T-helper 2 cell treated with Interferon-gamma antibody and Interleukin-4, amounts not matched to agents 100 ng/mL and 5 ng/mL, for 36 hours (primary cell): ENCODE results near the gene NAV3. TPM values are rescaled to one million over a fixed set of nuclear protein-coding genes. Genes with fewer than 3 reads are reported as not detected.
"Not testable (repeated sequence)": the region's sequence is repeated elsewhere in the genome, so short reads cannot be mapped to it uniquely, and the experiment has no call there.

Experiments used
- intact Hi-C: fragments of 100-400 bp; cut with micrococcal nuclease; formaldehyde crosslinking; loops from one replicate; pipeline ENCODE4 v1.15.1; 2023
- total RNA-seq: library from RNA; stranded (reverse); gene quantifications from 2 replicates; pipeline ENCODE4 v1.2.3, GENCODE V29; 2022

Gene NAV3
- total RNA-seq, 1 donor from 2014 or later: not detected

GRCh38 chr12:78038541-78038940 is 207.8 kb downstream of the NAV3 start:
- intact Hi-C loops: no loop called here

GRCh38 chr12:78038986-78039385 is 208.3 kb downstream of the NAV3 start:
- intact Hi-C loops: no loop called here

- intact Hi-C loops: no loop called here
These were observed 209.4 kb downstream of the NAV3 start for GRCh38 chr12:78040111-78040510.

- intact Hi-C loops: no loop called here
These were observed 220.1 kb downstream of the NAV3 start for GRCh38 chr12:78050790-78051189.

GRCh38 chr12:78055545-78055944 is 224.9 kb downstream of the NAV3 start:
- intact Hi-C loops: no loop called here

- intact Hi-C loops: no loop called here
These were observed 226.4 kb downstream of the NAV3 start for GRCh38 chr12:78057075-78057474.

- intact Hi-C loops: no loop called here
These were observed 229.5 kb downstream of the NAV3 start for GRCh38 chr12:78060186-78060585.

GRCh38 chr12:78062786-78063185 is 232.1 kb downstream of the NAV3 start:
- intact Hi-C loops: no loop called here

- intact Hi-C loops: no loop called here
These were observed 251.1 kb downstream of the NAV3 start for GRCh38 chr12:78081590-78082314.

- intact Hi-C loops: no loop called here
These were observed 255.0 kb downstream of the NAV3 start for GRCh38 chr12:78085542-78086182.

GRCh38 chr12:78086553-78087362 is 256.1 kb downstream of the NAV3 start:
- intact Hi-C loops: no loop called here

- intact Hi-C loops: no loop called here
These were observed 256.6 kb downstream of the NAV3 start for GRCh38 chr12:78087363-78087675.

- intact Hi-C loops: no loop called here
These were observed 257.7 kb downstream of the NAV3 start for GRCh38 chr12:78088391-78088832.

GRCh38 chr12:78090266-78090665 is 259.6 kb downstream of the NAV3 start:
- intact Hi-C loops: no loop called here

- intact Hi-C loops: no loop called here
These were observed 264.9 kb downstream of the NAV3 start for GRCh38 chr12:78095623-78096022.

- intact Hi-C loops: no loop called here
These were observed 266.4 kb downstream of the NAV3 start for GRCh38 chr12:78096909-78097597.

- intact Hi-C loops: no loop called here
These were observed 269.1 kb downstream of the NAV3 start for GRCh38 chr12:78099806-78100205.

GRCh38 chr12:78101113-78101876 is 270.6 kb downstream of the NAV3 start:
- intact Hi-C loops: no loop called here

- intact Hi-C loops: no loop called here
These were observed 271.4 kb downstream of the NAV3 start for GRCh38 chr12:78101946-78102635.

GRCh38 chr12:78102801-78103200 is 272.1 kb downstream of the NAV3 start:
- intact Hi-C loops: not testable (repeated sequence)
